ENCODE data around the gene CELSR1.

The CELSR1 gene

DNA sequence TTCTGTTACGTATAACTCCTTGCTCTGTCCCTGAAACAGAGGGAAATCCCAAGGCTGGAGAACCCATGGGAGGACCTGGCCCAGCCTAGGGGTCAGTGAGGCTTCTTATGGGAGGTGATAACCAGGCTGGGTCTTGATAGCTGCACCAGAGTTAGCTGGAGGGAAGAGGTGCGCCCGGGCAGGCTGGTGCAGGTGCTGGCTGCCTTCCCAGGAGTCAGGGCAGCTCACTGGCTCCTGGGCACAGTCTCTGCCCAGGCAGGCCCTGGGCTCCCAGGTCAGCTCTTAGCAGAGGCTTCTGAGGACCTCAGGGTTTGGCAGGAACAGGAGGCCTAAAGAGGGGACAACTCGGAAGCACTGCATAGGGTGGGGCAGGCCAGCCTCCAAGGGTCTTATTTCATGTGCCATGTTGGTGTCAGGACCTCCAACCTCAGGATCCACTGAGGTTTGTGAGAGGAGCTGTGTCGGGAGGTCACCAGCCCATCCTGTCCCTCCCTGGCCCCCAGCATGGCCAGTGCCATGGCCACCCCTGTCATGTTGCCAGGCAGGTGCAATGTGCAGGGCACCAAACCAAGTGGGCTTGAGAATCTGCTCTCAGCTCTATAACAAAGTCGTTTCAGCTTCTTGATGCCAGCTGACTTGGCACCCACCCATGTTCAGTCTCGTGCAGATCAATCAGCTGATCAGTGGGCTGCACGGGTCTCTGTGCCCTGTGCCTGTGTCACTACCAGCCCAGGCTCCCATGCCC lies 20.5 kb upstream of the CELSR1 start:
- no peak for DNase-seq (ENCODE audit: low read depth in 3 of 3)

DNA sequence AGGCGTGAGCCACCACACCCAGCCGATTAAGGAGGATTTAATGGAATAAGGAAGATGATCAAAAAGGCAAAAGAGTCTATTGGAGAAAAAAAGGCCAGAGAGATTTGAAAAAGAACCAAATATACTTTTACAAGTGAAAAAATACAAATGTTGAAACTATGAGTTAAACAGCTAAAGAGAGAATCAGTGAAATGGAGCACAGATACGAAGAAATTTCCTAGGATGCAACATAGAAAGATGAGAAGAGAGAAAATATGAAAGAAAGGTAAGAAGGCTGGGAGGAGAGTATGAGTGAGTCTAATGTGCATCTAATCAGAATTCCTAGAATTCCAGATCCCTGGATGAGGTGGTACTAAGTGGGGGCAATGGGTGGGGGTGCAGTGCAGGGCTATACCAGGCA lies 19.4 kb upstream of the CELSR1 start:
- no peak for DNase-seq (ENCODE audit: low read depth in 3 of 3)

DNA sequence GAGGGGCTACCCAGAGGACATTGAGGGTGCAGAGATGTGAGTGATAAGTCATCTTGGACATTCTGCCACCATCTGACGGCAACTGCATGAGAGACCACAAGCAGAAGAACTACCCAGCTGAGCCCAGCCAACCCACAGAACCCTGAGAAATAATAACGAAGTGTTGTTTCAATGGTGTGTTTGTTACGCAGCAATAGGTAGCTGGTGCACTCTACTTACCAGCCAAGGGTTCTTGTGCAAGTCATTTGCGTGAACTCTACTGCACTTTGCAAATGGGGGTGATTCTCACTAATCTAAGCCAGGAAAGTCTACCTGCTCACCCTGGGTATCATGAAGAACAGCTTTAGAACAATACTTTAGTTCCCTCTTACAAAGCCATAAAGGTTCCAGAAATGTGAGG lies 15.8 kb upstream of the CELSR1 start:
- DNase-seq (ENCODE audit: low read depth in 3 of 3) = no peak

DNA sequence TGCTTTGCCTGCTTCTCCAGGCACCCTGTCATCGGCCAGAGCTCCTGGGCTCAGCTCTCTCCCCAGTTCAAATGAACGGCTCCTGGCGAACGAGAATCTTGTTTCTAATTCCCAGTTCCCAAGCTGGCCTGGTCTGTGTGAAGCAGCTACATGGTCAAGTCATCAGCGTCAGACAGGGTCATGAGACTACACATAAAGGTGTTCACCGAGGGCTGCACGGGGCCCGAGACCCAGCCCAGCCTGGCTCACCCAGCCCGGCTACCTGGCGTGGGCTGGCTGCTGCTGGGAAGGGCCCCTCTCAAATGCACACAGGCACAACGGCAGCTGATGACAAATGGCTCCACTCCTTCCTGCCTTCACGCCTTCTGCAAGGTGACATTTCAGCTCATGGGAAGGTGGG lies 14.6 kb upstream of the CELSR1 start:
- no peak for DNase-seq (ENCODE audit: low read depth in 3 of 3)

DNA sequence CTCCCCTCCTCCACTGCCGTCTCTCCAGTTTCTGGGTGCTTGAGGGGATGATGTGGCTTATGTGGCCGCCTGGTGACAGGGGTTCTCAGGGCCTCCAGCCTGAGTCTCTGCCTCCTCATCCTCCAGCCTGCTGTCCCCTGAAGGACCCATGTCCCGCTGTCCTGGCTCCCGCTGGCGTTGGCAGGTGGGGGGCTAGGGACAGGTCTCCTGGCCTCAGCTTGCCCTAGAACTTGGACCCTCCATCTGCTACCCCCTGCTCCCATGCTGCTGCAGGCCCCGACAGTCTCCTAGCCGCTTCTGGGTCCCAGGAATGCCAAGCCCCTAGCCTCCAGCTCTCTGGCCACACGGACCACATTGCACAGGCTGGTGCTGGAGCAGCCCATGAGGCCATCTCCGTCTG lies 13.9 kb upstream of the CELSR1 start:
- no peak for DNase-seq (ENCODE audit: low read depth in 3 of 3)

DNA sequence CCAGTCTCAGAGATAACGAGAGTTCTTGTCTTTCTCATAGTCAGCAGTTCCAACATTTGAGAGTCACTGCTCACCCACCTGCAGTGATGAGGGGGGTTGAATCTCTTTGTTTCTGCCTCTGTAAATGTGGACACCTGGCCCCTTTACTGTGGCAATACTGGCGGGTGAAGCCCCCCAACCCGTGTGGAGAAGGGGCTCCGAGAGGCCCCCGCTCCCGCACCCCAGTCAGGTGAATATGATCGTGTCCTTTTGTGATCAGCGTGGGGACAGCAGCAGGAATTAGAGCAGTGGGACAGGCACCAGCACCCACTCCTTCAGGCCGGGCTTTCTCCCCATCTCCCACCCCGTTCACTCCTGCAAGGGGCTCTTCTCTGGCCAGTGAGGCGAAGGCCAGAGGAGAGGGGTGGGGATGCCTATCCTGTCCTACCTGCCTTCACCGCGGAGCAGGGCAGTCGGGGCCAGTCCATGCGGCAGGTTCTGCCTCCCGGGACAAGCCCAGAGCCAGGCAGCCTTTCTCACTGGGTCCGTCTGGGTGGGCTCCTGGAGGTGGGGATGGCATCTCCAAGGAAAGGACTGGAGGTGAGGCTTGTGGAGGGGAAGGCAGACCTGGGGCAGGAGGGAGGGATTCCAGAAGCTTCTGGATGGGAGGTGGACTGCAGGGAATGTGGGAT lies 12.7 kb upstream of the CELSR1 start:
- DNase-seq (ENCODE audit: low read depth in 3 of 3) = no peak

DNA sequence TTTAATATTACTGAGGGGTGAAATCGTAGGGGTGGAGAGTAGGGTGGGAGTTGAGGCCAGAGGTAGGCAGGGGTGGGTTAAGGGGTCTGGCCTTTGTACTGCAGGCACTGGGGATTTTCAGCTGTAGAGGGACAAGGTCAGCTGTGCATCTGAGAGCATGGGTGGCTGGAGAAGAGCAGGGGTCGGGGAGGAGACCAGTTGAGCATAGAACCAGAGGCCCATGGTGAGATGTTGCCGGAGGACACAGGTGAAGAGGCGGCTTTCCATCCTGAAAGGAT lies 12.1 kb upstream of the CELSR1 start:
- DNase-seq (ENCODE audit: low read depth in 3 of 3) = no peak

DNA sequence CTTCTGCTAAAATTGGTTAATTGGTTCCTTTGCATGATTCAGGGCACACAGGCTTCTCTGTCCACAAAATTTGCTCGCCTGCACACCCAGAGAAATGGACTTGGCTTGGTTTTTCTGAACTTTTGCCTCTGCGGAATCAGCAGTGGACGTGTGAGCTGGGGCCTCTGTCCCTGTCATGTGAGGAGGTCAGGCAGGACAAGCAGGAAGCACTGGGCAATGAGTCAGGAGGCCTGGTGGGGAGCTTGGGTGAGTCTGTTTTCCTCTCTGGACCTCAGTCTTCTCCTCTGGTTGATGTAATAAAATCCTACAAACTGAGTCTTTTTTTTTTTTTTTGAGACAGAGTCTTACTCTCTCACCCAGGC lies 10.4 kb upstream of the CELSR1 start:
- DNase-seq (ENCODE audit: low read depth in 3 of 3) = no peak

DNA sequence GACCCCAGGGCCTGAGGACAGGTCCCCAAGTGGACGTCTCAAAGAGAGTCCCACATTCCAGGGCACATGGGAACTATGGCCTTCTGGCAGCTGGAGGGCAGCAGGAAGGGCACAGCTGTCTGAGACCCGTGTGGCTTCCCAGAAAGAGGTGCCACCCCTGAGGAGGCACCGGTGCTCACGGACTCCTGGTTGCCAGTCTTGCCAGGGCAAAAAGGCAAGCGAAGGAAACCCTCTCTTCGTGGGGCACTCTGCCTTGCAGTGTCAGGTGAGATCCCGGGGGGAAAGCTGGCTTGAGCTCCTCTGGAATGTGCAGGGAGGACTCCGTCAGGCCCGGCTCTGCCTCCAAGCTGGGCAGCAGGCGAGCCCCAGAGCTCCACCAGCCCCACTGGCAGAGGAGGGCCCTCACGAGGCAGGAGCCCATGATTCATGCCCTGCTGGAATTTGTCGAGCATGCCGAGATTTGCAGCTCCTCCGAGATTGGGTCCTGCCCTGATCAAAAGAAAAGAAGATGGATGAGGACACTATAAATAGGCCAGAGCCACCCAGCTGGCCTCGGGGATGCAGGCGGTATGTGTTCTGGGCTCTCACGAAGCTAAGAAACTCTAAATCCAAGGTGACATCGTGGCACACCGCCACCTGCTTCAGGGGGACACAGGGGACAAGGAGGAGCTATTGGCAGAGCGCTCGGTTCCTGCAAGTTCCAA lies 9.9 kb upstream of the CELSR1 start:
- DNase-seq (ENCODE audit: low read depth in 3 of 3) = no peak

DNA sequence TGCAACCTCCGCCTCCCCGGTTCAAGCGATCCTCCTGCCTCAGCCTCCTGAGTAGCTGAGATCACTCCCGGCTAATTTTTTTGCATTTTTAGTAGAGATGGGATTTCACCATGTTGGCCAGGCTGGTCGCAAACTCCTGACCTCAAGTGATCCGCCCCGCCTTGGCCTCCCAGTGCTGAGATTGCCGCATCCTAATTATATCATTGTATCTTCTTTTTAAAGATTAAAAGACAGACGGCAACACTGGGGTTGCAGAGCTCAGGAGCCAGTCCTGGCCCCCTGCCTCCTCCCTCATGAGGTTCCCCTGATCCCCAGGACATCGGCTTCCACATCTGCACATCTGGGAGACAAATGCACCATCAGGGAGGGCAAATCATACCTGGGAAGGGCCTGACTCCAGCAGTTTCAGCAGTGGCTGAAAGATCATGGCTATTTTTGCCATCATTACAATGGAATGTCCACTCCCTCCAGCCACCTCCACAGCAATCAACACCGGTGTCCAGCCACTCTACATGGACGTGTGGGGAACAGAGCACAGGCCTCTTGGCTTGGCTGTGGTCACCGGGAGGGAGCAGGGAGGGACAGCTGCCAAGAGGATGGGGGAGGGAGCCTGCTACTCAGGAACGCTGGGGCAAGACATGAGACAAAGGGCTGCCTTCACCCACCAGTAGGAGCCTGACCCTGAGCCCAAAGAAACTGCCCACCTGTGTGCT lies 9.2 kb upstream of the CELSR1 start:
- no peak for DNase-seq (ENCODE audit: low read depth in 3 of 3)

DNA sequence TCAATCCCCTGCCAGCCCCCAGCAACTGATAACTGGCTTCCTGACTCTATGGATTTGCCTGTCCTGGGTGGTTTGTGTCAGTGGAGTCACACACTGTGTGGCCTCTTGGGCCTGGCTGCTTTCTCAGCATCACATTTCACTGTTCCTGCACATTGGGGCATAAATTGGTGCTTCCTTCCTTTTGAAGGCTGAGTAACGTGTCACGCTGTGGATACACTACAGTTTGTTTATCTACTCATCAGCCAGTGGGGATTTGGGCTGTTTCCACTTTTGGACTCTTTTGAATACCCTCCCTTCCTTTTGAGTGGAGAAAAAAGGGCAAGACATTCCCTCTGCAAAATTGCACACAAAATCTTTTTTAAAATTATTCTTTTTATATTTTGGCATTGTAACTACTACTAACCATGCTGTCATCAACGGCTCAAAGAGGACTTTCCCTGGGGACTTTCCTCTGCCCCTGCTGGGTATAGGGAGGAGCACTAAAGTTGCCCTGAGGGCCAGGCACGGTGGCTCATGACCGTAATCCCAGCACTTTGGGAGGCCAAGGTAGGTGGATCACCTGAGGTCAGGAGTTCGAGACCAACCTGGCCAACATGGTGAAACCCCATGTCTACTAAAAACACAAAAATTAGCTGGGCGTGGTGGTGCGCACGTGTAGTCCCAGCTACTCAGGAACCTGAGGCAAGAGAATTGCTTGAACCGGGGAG lies 7.8 kb upstream of the CELSR1 start:
- no peak for DNase-seq (ENCODE audit: low read depth in 3 of 3)

DNA sequence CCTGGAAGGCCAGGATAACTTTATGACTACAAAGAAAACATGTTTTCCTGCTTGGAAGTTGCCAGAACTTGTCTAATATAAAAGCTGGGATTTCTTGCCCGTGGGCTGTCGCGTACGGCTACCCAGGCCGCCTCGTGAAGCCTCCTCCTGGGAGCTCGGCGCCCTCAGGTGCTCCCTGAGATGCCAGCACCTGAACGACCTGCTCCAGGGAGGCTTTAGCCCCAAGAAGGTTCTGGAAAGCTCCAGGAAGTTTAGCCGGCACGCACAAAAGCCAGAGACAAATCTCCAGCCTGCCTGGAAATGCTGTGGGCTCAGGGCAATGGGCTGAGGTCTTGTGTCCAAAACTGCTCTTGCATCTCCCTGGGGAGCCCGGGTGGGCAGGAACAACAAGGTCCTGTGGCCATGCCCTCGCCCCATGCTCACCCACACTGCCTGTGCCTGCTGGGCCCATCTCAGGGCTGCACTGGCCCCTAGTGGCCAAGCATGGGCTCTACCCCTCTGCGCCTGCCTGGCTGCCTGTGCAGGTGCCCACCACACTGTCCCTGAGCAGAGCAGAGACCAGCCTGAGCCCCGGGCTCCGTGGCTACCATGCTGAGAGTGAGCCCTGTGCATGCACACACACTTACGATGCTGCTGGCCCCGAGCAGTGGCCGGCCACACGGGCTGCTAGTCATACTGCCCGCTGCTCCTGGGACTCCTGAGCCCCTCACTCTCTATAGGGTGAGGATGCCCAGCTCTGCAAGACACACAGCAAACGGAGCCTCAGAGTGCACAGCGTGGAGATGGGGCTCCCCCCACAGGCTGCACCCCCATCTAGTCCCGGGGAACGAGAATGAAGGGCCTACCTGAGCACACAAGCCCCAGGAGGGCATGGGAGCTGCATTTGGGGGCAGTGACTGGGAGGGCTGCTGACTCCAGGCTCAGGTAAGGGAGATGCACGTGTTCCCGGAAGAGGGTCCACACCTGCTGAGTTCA lies 4.9 kb upstream of the CELSR1 start:
- DNase-seq (ENCODE audit: low read depth in 3 of 3) = peak; percentile 45 to 66 (median 49)

DNA sequence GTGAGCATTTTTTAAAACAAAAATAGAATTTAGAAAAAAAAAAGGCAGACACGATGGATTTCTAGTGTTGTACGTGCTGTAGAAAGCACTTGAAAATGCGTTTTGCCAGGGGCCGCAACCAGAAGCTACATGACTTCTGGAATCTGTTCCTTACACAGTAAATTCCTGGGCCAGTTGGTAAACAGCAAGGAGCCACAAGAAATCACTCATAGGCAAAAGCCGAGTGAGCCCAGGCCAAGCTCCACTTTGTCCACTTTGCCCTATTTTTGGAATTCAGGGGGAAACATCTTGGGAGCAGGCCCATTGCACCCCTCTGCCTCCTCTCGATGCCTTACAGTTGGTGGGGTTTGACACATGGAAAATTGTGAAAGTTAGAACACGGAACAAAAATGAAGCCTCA lies 4.1 kb upstream of the CELSR1 start:
- no peak for DNase-seq (ENCODE audit: low read depth in 3 of 3)

DNA sequence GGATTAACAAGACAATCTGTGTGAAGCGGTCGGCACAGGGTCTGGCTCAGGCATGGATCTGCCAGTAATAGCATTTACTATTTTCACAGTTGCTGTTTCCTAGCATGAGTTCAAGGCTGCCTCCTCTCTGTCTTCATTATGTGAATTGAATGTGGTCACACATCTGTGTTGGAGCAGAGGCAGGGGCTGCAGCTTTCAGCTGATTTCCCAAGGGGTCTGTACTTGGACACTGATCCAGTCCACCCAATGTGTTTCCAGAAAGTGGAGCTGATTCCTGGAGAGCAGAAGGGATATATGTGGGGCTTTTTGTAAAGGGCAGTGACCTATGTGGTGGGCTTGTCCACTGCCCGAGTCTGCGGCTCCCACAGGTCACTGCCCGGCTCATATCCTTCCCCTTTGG lies 3.5 kb upstream of the CELSR1 start:
- no peak for DNase-seq (ENCODE audit: low read depth in 3 of 3)

DNA sequence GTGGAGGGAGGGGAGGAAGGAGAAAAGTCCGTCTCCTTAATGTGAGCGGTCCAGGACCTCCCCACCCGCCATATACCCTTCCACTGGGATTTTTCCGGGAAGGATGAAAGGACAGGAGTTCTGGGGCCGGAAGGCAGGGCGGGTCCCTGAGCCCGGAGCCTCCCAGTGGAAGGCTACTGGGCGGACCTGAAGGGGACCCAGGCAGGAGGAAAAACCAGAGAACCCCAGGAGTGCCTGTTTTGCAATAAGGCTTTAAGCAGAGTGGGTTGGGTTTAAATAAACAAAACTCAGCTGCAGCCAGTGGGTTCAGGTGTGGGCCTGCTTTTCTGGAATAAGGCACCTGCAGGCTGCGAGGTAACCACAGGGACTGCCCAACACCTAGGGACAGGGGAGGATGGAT lies 1.7 kb upstream of the CELSR1 start:
- no peak for DNase-seq (ENCODE audit: low read depth in 3 of 3)

DNA sequence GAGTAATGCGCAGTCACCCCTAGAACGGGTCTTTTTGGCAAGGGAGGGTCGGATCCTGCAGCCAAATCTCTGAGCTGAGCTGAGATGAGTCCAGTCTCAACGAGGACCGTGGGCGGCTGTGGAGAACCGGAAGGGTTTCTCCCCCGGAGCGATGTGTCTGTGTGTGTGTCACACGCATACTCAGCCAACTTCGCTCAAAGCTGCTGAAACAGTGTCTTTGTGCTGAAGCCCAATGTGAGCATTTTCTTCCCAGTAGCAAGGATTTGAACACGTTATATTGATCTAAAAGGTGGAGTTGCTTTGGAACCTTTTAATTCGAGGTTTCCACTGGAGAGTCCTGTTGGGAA lies 1.4 kb upstream of the CELSR1 start:
- peak in 1 of 3 donors; percentile 44 for DNase-seq (ENCODE audit: low read depth in 3 of 3)

DNA sequence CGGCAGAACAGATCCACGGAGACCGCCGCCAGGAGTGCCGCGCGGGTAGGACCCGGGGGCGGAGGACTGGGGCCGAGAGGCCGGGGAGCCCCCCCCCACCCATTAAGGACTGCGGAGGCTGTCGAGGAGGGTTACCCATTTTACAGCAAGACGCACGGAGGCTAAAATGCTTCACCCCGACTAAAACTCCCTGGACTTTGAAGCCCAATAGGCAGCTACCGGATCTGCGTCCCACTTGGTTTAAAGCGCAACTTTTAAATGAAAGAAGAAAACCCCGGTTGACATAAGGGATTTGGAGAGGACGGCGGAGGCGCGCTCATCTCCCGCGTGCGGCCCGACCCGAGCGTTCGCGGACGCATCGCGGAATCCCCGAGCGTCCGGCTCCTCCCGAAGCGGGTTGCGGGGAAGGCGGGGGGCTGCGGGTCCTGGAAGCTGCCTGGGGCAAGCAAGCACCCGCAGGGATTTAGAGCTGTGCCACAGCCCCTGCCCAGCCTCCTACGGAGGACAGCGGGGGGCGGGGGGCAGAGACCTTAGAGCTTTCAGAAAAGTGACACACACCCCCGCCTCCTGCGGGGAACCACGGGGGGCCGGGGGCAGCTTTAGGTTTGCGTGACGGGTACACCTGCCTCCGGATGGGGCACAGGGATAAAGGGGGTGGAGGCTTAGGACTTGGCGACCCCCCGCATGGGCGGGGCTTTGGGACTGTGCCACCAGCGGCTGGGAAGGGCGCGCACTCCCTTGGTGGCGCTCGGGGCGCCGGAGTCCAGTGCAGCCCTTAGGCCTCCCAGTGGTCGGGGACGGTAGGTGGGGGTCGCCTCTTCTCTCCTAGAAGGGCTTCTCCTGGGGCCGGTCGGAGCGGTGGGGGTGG lies 760 bp upstream of the CELSR1 start:
- no peak for DNase-seq (ENCODE audit: low read depth in 3 of 3)

DNA sequence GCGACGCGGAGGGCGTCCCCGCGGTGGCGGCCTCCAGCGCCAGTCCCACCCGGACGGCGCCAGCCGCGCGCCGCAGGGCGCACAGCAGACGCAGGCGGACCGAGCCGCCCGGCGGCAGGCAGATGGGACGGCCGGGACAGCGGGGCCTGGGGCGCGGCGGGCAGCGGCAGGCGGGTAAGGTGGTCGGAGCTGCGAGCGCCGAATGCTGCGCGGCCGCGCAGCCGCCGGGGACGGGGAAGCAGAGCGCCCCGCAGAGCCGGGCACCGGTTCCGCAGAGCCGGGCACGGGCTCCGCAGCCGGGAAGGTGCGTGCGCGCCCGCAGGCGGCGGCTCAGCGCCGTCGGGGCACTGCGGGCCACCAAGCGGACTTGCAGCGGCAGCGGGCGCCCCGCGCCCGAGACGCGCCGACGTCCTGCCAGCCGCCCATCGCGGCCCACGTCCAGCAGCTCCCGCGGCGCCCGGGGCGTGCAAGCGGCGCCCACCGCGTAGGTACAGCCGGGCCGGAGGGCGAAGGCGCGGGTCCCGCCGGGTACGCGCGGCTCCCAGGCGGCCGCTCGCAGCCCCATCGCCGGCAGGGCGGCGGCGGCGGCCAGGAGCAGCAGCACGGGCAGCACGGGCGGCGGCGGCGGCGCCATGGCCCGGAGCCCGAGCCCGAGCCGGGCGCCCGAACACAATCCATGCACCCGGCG lies 739 bp downstream of the CELSR1 start:
- DNase-seq (ENCODE audit: low read depth in 3 of 3) = no peak

DNA sequence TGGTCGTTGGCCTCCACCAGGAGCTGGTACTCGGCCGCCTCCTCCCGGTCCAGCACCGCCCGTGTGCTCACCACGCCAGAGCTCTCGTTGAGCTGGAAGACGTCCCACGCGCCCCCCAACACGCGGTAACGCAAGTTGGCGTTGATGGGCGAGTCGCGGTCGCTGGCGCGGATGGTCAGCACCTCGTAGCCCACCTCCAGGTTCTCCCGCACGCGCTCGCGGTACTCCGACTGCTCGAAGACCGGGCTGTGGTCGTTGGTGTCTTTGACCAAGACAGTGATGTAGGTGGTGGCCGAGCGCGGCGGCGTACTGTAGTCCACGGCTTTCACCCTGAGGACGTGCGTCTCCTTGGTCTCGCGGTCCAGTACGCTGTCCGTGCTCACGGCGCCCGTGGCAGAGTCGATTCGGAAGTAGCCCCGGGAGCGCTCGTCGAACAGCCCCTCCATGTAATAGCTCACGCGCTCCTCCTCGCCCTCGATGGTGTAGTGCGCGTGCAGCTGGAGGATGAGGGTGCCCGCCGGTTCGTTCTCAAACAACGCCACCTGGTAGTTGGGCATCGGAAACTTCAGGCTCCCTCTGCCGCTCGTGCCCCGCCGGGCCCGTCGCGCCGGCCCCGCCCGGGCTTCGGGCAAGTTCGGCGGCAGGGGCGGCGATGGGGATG lies 1.4 kb downstream of the CELSR1 start:
- DNase-seq (ENCODE audit: low read depth in 3 of 3) = no peak

Measured in stimulated activated CD4-positive, alpha-beta T cell treated with anti-CD3 and anti-CD28 coated beads, TNF-alpha, amount 100 ng/mL, for 48 hours (primary cell).